Measurements from ENCODE around the gene C11orf21.

GRCh38 chr11:2275334-2276279 lies 26.1 kb downstream of the C11orf21 start:
- TF ChIP-seq CTCF (conservative IDR thresholded peaks at IDR 0.05 in 1 of 2, IDR thresholded peaks at IDR 0.05 in 1 of 2; ENCODE audit: extremely low read depth in 1 of 2, insufficient read depth in 1 of 2, low read depth in 1 of 2, low read length in 2 of 2) (no peak), EZH2 (IDR thresholded peaks at IDR 0.05; ENCODE audit: borderline replicate concordance, low read length) (no peak)
